KG1 (cell line): ENCODE measurements around the gene NQO2.

Experiments
- DNase-seq: peaks from one replicate; lab custom pipeline; 2025; lab: John Stamatoyannopoulos, UW

Gene NQO2, protein sequence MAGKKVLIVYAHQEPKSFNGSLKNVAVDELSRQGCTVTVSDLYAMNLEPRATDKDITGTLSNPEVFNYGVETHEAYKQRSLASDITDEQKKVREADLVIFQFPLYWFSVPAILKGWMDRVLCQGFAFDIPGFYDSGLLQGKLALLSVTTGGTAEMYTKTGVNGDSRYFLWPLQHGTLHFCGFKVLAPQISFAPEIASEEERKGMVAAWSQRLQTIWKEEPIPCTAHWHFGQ

DNA sequence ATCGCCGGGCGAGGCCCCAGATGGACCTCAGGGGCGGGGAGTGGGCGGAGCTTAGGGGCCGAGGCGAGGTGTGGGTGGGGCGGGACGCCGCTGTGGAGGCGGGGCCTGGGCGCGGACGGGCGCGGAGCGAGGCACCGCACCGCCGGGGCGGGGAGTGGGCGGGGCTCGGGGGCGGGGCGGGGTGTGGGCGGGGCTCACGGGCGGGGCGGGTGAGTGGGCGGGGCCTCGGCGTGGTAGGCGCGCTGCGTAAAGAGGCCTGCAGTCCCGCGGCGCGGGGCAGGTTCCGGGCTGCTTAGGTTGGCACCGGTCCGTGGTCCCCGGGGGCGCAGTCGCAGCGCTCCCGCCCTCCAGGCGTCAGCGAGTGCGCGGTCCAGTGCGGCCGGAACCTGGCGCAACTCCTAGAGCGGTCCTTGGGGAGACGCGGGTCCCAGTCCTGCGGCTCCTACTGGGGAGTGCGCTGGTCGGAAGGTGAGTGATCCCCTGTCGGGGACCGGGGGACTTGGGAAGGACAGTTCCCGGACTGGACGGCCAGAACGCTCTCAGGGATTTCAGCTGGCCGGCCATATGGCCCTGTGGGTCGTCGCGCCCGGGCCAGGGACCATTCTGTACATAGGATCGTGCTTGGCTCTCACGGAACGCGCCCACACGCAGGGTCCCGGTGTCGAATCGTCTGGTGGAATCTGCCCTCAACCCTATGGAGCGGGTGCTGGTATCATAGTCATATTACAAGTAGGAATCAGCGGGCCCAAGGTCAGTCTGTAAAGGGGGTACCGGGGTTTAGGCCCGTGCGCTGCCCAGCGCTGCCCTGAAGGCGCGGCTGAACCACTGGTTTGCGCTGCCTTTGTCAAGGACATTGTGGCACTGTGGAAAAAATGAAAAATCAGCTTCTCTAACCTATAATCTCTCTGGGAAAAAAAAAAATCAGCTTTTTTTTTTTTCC, at the start of gene NQO2:
NQO2 (plus strand) TSS at position 277 of the 940 bp plus-strand sequence. CDS start 6,659 bp downstream, outside the sequence.
- DNase-seq = peak; percentile 43

DNA sequence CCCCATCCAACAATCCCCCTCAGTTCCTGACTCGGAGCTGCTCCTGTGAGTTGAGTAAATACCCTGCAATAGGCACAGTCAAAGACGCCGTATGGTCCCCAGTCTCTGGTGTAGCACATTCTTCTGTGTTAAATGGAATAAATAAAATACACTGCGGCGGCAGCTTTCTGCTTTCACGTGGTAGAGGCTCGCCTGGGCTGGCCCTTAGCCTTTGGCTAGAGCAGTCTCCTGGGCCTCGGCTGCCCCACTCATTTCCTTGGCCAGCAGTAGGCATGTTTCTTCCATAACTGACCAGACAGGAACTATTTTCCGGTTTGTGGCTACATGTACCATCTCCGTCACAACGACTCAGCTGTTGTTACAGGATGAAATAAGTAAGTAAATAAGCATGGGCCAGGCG, 49.0 kb upstream of the NQO2 start:
- DNase-seq = no peak

DNA sequence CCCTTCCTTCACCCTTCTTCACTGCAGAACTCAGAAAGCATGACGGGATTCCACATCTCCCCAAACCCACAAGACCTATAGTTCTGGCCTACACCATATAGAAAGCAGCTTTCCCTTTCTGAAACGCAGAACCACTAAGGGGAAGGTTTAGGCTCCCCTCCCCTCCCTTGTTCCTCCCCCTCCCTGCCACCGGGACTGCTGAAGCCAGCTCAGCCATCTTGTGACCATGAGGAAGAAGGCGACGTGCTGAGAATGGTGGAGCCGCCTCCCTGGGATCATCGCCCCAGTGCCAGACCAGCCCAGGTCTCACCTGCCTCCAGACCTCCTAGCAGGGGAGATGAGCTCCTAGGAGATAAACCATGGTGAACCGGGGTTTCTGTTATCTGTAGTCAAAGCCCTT, 48.0 kb upstream of the NQO2 start:
- DNase-seq = no peak

DNA sequence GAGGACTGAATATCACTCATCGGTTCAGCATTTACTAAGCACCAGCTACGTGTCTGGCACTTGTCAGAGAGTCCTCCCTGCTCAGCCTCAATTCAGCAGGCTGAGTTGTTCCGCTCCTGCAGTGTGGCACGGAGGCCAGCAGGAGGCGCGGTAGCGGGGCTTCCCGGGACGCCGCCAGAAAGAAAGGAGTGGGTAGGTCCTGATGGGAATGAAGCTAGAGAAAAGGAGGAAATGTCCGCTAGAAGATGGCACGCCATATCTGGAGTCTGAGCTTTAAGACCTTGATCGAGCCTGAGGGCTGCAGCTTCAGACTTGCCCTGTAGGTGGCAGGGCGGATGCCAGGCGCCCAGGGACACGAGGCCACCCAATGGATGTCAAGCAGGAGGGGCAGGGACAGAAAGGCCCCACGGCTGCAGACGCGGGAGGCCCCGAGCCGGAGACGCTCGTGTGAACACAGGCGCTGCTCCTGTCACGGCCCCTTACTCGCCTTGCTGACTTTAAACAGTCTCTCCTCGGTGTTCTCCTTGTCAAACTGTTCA, 47.1 kb upstream of the NQO2 start:
- no peak for DNase-seq

DNA sequence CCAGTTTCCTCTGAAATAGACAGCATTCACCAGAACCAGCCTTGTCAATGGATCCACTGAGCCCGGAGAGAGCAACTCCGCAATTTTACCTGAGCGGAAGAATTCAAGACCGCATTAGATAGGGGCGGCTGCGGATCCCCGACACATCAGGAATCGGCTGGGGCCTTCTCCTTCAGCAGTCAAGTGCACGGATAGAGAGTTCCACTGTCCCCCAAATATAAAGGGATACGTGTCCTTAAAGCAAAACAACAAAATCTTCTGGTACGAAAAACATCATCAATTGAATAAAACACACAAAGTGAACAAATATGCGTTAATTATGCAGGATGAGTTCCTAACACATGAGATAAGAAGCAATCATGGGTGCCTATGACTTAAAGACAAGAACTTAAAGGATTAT, 46.6 kb upstream of the NQO2 start:
- DNase-seq = no peak

DNA sequence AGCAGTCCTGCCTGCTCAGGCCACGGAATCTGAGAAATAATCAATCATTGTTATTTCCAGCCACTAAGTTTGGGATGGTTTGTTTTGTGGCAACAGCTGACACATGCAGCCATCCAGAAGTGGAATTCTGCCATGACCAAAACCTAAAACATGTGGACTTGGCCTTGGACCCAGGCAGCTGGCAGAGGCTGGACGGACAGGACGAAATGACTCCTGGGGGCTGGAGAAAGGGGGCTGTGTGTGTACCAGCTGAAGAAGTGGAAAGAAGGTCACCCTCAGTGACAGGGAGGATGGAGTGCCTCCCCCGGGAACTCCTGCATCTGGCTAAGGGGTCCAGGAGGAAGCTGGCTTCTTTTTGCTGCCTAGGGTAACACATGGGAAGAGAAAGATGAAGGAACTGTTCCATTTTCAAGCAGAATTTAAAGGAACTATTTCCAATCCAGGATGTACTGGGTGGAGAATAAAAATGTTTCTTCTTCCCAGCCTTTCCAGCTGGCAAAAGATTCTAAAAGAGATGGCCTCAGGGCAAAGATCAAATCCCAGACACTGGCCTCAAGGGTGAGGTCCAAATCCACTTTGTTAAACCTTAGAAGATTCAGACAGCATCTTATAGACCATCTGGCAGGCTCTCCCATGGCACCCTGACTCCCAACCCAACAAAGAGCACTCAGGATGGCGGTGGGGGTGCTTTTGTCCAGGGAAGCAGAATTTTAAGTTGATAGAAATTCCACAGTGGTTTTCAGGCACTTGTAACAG, 42.6 kb upstream of the NQO2 start:
- no peak for DNase-seq

DNA sequence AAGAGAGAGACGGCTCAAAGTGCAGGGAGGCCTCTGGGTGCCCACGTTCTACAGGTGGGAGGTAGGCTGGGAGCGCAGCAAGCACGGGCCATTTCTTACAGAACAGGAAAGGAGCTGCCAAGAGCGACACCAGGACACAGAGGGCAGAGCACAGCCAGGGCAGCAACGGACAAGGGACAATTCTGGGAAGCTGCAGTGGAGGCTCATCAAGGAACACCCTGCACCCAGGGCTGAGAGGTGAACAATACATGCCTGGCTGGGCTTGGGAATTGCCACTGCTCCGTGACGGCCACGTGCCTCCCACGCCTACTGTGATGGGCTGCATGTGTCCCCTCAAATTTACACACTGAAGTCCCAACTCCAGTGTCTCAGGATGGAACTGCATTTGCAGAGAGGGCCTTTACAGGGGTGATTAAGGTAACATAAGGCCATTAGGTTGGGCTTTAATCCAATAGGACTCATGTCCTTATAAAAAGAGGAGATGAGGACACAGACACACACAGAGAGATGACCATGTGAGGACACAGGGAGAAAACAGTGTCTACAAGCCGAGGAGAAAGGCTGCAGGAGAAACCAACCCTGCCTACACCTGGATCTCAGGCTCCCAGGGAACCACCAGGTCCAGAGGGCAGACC, 41.9 kb upstream of the NQO2 start:
- no peak for DNase-seq

DNA sequence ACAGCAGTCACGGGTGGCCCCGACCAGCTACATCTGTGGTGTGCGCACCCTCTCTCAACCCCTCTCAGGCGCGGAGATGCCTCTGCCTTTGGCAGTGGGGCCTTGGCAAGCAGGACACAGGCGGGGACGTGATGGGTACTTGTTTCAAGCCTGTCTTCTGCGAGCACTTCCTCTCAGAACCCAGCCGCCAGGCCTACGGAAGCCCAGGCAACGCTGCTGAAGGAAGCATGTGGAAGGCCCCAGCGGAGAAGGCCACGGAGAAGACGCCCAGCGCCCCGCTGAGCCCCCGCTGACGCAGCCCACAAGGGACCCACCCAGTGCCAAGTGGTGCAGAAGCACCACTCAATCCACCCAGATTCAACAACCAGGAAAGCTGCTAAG, 41.4 kb upstream of the NQO2 start:
- DNase-seq = no peak

DNA sequence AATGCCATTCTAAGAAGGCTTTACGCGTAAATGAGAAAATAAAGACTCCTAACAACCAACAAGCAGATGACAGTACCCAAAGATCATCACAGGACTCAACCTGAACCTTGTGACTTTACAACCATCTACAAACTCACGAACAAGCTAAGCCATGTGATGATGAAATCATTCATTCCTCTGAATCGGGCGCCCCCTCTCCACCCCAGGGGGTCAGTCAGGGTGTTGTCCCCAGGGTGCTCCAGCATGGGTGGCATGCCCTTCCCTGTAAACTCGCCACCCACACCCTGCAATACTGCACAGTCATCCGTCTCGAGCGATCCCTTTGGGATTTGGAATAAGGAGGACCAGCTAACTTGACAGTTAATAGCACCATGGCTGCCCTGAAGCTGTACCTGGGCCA, 40.9 kb upstream of the NQO2 start:
- no peak for DNase-seq

DNA sequence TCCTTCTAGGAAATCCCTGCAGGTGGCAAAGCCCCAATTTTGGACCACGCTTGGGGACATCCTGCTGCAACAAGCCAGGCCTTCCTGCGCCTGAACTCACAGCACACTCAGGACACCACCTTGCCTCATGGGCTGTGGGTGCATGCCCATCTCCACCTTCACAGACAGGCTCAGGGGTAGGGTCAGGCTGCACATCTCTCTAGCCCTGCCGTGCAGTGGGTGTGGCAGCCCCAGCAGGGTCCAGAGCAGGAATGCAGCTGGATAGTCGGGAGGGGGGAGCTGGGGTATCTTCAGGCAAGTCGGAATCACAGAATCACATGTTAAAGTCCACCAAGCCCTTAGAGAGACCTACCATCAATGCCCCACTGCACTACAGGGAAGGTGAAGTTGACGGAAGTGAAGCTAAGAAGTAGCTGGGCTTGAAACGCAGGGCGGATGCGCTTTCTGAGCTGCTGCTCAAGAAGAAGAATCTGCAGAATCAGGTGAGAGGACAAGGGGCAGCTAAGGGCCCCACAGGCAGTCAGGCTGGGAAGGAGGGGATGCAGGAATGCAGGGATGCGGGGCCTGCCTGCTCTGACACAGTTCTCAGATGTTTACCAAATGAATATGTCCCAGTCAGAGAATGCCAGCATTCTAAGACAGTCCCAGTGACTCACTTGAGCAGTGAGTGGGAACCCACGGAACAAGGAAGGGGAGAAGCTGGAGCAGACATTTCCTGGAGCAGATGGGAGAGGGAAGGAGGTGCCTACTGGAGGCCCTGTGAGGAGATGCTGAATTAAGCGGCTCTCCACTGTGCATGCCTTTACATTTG, 39.6 kb upstream of the NQO2 start:
- DNase-seq = no peak

DNA sequence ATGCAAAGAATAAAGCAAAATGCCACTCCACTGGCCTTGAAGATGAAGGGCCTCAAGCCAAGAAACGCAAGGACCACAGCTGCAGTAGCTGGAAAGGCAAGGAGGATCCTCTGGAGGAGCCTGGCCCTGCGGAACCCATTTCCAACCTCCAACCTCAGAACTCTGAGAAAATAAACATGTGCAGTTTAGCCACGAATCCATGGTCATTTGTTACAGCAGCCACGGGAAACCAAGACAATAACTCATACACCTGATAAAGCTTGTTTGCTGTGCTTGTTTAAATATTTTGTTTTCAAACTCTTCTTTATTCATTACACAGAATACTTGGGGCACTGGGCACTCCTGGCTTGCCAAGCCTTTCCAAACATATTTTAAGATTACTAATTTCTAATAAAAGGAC, 38.8 kb upstream of the NQO2 start:
- DNase-seq = no peak

DNA sequence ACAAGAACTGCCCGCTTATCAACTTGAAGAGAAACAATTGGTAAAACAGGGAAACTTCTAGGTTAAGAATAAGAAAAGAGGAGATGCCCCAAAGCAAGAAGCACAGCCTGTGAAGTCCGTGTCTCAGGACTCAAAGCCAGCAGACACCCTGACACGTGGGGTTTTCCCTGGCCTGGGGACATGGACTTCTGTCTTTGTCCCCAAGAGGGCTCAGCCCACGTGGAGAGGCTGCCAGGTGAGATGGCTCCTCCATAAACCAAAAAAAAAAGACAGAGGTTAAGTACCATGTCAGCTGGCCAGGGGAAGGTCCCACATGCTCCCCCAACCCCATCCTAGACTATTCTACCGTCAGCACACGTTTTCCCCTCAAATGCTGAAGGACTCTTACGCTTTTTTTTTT, 38.2 kb upstream of the NQO2 start:
- DNase-seq = no peak

DNA sequence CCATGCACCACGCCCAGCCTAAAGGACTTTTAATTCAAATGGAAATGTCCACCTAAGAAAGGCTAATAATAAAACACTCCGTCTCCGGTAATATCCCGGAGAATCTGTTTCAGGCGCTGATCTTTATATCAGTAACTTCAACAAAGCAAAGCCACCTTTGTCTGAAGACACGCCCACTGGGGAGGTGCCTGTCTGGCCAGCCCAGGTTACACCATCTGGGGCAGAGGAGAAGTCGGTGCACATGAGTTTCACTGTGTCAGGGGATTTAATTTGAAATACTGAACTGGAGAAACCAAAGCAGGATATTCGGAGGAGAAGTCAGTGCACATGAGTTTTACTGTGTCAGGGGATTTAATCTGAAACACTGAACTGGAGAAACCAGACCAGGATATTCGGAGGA, 37.7 kb upstream of the NQO2 start:
- DNase-seq = no peak

DNA sequence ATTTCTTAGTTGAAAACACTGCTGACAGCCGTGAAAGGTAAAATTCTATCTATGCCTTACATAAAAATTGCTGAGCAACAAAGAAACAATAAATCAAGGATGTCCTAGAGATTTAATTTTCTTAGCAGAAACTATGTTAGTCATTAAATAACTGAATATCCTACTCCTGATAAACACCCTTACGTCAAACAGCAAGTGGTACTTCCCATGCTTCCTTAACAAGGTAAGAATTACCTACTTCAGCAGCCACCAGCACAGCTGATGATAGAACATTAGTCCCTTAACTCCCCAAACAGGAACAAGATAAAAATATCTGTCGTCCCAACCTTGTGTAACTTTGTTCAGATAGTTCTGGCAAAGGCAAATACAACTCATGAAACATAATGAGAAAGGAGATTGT, 37.1 kb upstream of the NQO2 start:
- DNase-seq = no peak

DNA sequence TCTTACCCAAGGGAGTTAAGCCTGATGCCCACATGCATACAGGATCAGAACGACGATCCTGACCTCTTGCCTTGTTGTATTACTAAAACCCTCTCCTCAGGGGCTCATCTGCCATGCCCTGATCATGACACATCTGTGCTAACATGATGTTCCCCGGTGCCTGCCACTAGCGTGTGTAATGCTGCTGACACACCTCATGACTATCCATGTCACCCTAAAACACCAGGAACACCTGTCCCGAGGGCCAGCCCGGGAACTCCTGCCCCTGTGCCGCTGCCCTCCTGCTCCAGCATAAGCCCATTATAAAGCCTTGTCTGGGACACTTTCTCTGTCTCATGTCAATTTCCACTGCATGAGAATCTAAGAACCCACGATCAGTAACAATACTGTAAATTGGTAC, 35.9 kb upstream of the NQO2 start:
- no peak for DNase-seq

DNA sequence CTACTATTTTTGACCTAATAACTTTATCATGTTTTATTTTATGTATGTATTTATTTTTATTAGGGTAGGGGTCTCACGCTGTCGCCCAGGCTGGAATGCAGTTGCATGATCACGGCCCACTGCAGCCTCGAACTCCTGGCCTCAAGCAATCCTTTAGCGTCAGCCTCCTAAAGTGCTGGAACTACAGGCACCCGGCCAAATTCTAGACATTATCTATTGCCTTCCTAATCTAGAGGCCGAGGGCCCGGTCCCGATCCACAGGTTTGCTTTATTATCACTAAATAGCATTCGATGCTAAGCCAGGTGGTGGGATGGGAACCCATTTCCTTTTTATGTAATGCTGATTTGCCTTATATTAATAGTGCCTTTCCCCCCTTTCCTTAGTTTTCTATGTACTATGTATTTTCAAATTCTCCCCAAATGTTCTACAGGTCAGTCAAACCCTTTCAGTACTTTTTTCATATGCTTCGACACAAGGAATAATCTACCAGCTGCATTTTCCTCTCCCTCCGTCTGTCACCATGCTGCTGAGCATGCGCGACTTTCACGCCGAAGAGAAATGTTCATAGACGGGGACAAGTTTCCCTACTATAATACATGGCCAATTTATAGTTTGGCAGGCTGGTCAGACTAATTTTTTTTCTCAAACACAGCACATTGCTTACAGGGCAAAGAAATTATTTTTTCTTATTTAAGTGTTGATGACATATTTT, 34.7 kb upstream of the NQO2 start:
- no peak for DNase-seq

DNA sequence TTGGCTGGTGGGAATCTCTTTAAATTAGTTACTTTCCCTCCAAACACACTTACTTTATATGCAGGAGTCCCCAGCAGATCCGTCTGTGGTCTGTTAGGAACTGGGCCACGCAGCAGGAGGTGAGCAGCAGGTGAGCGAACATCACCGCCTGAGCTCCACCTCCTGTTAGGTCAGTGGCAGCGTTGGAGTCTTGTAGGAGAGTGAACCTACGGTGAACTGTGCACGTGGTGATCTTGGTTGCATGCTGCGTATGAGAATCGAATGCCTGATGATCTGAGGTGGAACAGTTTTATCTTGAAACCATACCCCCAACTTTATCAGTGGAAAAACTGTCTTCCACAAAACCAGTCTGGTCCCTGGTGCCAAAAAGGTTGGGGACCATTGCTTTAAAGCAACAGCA, 33.3 kb upstream of the NQO2 start:
- DNase-seq = no peak

DNA sequence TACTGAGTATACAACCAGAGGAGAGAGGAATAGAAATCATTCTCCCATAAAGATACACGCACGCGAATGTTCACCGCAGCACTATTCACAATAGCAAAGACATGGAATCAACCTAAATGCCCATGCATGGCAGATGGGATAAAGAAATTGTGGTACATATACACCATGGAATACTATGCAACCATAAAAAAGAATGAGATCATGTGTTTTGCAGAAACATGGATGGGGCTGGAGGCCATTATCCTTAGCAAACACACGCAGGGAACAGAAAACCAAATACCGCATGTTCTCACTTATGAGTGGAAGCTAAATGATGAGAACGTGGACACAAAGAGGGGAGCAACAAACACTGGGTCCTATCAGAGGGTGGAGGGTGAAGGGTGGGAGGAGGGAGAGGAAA, 31.8 kb upstream of the NQO2 start:
- DNase-seq = no peak

DNA sequence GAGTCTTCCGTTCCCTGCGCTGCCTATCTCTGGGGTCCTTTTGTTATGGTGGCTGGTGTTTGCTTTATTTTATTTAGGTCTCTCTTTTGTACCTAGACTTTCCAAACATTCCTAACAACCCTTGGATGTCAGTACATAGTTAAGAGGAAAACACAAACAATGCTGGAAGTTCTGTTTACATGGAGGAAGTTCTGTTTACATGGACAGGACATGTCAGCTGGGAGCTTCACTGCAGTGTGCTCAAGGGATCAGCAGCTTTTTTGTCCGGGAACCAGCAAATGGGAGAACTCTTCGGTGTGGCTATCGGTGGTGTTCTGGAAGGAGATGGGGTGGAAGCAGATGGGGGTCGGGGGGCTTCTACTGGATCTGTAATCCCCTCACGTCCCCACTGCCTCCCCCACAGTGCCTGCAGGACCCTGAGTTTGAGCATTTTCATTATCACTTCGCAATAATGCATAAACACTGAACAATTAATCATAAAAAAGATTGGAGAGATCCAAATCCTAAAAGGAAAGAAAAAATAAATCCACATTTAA, 31.0 kb upstream of the NQO2 start:
- DNase-seq = no peak

DNA sequence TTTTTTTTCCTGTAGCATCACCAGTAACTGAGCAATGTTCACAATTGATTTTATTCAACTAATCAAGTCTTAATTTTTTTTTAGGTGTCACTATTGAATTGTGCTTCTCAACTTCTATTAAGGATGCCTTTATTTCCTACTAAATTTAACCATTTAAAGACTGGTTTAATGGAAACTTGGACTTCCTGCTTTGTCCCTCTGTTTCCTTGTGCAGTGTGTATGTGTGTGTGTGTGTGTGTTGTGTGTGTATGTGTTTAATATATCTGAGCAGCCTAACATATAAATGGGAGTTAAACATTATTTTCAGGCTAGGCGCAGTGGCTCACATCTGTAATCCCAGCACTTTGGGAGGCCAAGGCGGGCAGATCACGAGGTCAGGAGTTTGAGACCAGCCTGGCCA, 30.1 kb upstream of the NQO2 start:
- no peak for DNase-seq
